ENCODE measurements around the gene GALC.

DNA sequence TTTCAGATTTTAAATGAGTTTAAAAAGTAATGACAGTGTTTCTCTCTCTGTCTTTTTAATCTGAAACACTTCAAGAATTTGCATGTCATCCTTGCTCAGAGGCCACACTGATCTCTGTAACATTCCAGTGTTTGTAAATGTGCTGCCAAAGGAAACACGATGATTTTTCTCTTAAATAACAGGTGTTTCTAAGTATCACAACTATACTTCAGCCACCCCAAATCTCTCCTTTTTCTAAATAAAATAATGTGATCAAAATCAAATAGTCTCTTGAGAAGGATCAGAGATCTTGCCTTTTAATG lies 3.3 kb upstream of the GALC start:
- TF ChIP-seq, protein P1, sequence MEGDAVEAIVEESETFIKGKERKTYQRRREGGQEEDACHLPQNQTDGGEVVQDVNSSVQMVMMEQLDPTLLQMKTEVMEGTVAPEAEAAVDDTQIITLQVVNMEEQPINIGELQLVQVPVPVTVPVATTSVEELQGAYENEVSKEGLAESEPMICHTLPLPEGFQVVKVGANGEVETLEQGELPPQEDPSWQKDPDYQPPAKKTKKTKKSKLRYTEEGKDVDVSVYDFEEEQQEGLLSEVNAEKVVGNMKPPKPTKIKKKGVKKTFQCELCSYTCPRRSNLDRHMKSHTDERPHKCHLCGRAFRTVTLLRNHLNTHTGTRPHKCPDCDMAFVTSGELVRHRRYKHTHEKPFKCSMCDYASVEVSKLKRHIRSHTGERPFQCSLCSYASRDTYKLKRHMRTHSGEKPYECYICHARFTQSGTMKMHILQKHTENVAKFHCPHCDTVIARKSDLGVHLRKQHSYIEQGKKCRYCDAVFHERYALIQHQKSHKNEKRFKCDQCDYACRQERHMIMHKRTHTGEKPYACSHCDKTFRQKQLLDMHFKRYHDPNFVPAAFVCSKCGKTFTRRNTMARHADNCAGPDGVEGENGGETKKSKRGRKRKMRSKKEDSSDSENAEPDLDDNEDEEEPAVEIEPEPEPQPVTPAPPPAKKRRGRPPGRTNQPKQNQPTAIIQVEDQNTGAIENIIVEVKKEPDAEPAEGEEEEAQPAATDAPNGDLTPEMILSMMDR (IDR thresholded peaks at IDR 0.05): no peak
- TF ChIP-seq POLR2AphosphoS5 (IDR thresholded peaks at IDR 0.05): no peak
- TF ChIP-seq POLR2A (IDR thresholded peaks at IDR 0.05): no peak
